Nephron (organoid): ENCODE results near the gene WNT1.
A peak's percentile ranks its signal among the peaks of the same experiment; 100 is the strongest.

ENCODE experiments used
- H3K27ac Mint-ChIP-seq, 3 experiments: 2 replicates each; pipeline ENCODE4 v1.8.0; 2020; ENCODE audit warnings: mixed read lengths in 3 of 3, mild to moderate bottlenecking in 2 of 3, moderate library complexity in 1 of 3
- H3K27me3 Mint-ChIP-seq: 2 replicates; pipeline ENCODE4 v1.8.0; 2021; ENCODE audit warnings: low read depth, mild to moderate bottlenecking, moderate library complexity, mixed read lengths
- H3K36me3 Mint-ChIP-seq: 2 replicates; pipeline ENCODE4 v1.8.0; 2020; ENCODE audit warnings: low read depth, mixed read lengths
- H3K4me1 Mint-ChIP-seq: 2 replicates; pipeline ENCODE4 v1.8.0; 2020; ENCODE audit warnings: mixed read lengths
- H3K4me3 Mint-ChIP-seq, 3 experiments: 2 replicates each; pipeline ENCODE4 v1.8.0; 2020; ENCODE audit warnings: mild to moderate bottlenecking in 3 of 3, mixed read lengths in 3 of 3, moderate library complexity in 2 of 3
- H3K9me3 Mint-ChIP-seq: 2 replicates; pipeline ENCODE4 v1.8.0; 2020; ENCODE audit warnings: mixed read lengths
- CTCF ChIP-seq, 3 experiments: fragments of 200-600 bp; sonication (generic); IDR thresholded peaks; one replicate each; pipeline ENCODE4 v1.5.0; 2021; ENCODE audit warnings: antibody characterized with exemption in 3 of 3; ENCODE audit not compliant: unreplicated experiment in 3 of 3

The WNT1 gene

GRCh38 chr12:48985901-48986300 is 7.8 kb downstream of the WNT1 start:
- H3K27ac Mint-ChIP-seq: no peak overlapping the region
- peaks cover 98% of the 10 kb centered on the region for H3K27me3 Mint-ChIP-seq
- no peaks in the 10 kb centered on the region for H3K9me3 Mint-ChIP-seq
- no peak for TF ChIP-seq CTCF (IDR thresholded peaks at IDR 0.05; ENCODE audit: unreplicated experiment in 3 of 3)
- H3K4me1 Mint-ChIP-seq: peaks cover 43% of the 10 kb centered on the region
- H3K4me3 Mint-ChIP-seq: no peak overlapping the region
- H3K36me3 Mint-ChIP-seq: no peaks in the 10 kb centered on the region

- Mint-ChIP-seq H3K27ac (no peak overlapping the region), H3K27me3 (peaks cover 93% of the 10 kb centered on the region), H3K4me1 (peaks cover 37% of the 10 kb centered on the region), H3K9me3 (no peaks in the 10 kb centered on the region), H3K4me3 (no peak overlapping the region), H3K36me3 (no peaks in the 10 kb centered on the region)
- TF ChIP-seq CTCF (IDR thresholded peaks at IDR 0.05; ENCODE audit: unreplicated experiment in 3 of 3): no peak
These were observed 8.7 kb downstream of the WNT1 start for GRCh38 chr12:48986720-48987291.

GRCh38 chr12:48988030-48988649 is 10.0 kb downstream of the WNT1 start:
- Mint-ChIP-seq H3K9me3 (no peaks in the 10 kb centered on the region), H3K4me3 (no peak overlapping the region), H3K4me1 (peaks cover 26% of the 10 kb centered on the region), H3K36me3 (no peaks in the 10 kb centered on the region), H3K27me3 (peaks cover 88% of the 10 kb centered on the region), H3K27ac (no peak overlapping the region)
- TF ChIP-seq CTCF (IDR thresholded peaks at IDR 0.05; ENCODE audit: unreplicated experiment in 3 of 3): peak; percentile 67 to 77 (median 74)

- H3K27ac Mint-ChIP-seq: no peak overlapping the region
- H3K4me3 Mint-ChIP-seq: no peak overlapping the region
- H3K36me3 Mint-ChIP-seq: no peaks in the 10 kb centered on the region
- no peak for TF ChIP-seq CTCF (IDR thresholded peaks at IDR 0.05; ENCODE audit: unreplicated experiment in 3 of 3)
- peaks cover 10% of the 10 kb centered on the region for H3K4me1 Mint-ChIP-seq
- H3K27me3 Mint-ChIP-seq: peaks cover 86% of the 10 kb centered on the region
- no peaks in the 10 kb centered on the region for H3K9me3 Mint-ChIP-seq
These were observed 12.4 kb downstream of the WNT1 start for GRCh38 chr12:48990552-48990951.

- Mint-ChIP-seq H3K4me3 (no peak overlapping the region), H3K27me3 (peaks cover 86% of the 10 kb centered on the region), H3K36me3 (no peaks in the 10 kb centered on the region), H3K9me3 (no peaks in the 10 kb centered on the region), H3K4me1 (peaks cover 6% of the 10 kb centered on the region), H3K27ac (no peak overlapping the region)
- no peak for TF ChIP-seq CTCF (IDR thresholded peaks at IDR 0.05; ENCODE audit: unreplicated experiment in 3 of 3)
These were observed 13.3 kb downstream of the WNT1 start for GRCh38 chr12:48991247-48992050.
